COLO829 (cell line): Measurements from ENCODE around the gene CAMK1G.

Experiments used
- DNase-seq: peaks from one replicate; pipeline ENCODE4 v3.0.0; 2012; ENCODE audit warnings: low spot score

The CAMK1G gene

DNA sequence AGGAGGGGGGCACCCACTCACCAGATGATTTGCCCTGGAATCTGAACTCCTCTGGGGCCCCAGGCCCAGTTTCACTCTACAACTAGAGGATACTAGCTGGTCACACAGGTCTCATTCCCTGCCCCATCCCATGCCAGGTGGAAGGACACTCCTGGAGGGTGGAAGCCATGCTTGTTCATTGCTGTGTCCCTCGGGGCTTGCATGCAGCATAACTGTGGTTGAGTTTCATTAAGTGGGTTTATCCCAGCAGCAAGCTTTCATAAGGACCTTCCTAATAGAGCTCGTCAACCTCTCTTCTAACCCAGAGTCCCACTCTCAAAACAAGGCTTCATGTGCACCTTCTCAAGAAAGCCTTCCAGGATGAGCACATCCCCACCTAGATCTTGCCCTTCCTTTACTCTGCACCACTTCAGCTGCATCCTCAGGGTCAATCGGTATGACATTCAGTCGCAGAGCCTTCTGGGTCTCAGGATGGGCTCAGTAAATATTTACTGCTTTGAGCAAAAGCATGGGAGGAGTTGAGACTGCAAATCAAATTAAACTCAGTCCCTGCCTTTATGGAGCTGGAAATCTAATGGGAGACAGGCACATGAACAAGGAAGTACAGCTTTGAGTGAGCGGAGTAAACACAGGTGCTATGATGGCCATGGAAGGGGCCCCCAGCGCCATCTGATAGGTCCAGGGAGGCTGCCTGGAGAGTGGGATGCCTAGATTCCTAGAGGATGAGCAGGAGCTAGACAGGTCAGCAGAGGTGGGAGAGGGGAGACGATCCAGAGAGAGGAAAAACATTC lies 36.4 kb downstream of the CAMK1G start:
- no peak for DNase-seq

DNA sequence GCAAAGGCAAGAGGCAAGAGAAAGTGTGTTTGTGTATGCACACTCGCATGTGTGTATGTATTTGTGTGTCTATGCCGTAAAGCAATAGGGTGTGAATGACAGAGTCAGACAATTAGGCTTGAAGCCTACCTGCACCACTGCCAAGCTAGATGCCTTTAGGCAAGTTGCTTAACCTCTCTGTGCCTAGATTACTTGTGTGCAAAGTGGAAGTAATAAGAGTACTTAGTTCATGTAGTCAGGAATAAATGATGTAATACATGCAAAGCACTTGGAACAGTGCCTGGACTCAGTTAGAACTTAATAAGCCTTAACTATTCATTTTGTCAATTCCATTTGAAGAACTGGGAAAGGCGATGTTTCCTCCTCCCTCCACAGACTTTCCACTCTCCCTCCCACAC lies 37.0 kb downstream of the CAMK1G start:
- DNase-seq, result no peak

DNA sequence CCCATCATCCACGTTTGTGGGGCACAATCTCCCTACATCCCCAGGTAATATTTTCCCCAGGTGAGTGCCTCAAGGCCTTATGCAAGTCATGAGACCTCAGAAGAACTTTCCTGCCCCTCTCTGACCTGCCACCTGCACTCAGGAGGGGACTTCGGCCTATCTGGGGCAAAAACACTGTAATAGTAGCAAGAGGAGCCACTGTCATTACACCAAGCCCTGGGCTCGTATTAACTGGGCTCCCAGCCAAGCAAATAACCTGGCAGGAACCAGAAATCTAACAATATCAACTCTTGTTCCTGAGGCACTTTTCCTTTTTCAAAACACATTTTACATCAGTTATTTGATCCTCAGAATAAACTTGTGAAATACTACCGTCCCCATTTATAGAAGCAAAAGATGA lies 37.8 kb downstream of the CAMK1G start:
- no peak for DNase-seq

DNA sequence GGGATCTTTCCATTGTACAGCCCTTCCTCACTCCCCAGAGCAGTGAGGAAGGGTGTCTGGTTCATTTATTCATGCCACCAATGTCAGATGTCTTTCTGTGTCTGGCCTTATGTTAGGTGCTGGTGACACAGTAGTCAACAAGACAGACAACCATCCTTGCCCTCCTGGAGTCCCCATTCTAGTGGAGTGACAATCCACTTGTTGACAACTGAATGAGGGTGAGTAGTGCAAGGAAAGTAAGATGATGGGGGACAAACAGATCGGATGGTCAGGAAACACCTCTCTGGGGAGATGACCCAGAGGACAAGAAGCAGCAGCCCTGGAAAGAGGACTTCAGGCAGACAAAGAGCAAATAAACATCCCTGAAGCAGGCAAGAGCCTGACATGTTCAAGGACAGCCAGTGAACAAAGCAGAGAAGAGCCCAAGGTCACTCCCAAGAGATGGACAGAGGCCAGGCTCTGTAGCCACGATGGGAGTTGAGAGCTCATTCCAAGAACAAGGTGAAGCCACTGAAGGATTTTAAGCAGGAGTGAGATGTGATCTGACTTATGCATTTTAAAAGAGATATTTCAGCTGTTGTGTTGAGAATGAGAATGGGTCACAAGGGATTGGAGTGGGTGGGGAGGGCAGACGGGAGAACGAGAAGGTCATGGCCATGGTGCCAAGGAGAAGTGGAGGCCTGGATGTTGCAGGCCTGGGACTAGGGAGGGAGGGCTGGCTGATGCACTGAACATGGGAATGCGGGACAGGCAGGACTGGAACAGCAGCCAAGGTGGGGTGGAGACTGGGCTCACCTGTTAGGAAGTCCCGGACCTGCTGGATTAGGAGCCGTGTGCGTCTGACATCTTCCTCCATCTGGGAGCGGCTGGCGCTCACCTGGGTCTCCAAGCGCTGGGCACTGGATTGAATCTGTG lies 38.5 kb downstream of the CAMK1G start:
- DNase-seq, result no peak

DNA sequence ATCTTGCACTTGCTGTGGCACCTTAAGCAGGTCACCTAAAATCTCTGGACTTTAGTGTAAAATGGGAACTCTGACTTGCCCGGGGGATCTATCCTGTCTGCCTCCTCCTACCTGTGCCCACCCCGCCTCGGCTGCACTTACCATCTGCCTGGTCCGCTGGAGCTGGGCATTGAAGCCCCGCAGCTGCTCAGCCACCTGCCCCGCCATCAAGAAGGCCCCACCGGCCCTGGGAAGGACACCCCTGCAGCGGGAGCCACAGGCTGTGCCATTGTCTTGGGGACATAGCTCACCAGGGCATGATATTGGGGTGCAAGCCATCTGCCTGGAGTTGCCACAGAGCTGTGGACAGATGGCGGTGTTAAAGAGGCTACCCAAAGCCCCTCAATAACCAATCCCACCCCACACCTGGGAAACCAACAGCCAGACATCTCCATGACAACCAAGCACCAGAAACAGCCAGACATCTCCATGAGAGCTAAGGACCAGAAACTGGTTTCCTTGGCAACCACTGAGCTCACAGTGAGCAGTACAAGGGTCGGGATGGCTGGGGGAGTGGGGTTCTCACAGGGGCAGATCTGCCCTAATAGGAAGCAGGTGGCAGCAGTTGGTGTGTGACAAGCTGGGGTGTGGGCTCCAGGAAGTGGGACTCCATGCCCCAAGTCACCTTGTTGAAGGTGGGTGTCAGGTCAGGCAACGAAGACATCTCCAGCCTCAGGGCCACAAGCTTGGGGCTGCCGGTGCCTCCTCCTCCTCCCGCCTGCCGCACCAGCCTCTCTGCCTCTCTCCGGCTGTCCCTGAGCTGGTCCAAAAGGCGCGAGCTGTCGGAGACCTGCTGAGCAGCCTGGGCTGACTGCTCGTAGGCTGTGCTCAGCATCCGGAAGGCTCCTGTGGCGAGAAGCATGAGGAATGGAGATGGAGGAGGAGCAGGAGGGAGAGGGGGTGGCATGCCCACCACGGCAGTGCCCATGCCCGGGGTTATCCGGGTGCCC lies 39.6 kb downstream of the CAMK1G start:
- no peak for DNase-seq

DNA sequence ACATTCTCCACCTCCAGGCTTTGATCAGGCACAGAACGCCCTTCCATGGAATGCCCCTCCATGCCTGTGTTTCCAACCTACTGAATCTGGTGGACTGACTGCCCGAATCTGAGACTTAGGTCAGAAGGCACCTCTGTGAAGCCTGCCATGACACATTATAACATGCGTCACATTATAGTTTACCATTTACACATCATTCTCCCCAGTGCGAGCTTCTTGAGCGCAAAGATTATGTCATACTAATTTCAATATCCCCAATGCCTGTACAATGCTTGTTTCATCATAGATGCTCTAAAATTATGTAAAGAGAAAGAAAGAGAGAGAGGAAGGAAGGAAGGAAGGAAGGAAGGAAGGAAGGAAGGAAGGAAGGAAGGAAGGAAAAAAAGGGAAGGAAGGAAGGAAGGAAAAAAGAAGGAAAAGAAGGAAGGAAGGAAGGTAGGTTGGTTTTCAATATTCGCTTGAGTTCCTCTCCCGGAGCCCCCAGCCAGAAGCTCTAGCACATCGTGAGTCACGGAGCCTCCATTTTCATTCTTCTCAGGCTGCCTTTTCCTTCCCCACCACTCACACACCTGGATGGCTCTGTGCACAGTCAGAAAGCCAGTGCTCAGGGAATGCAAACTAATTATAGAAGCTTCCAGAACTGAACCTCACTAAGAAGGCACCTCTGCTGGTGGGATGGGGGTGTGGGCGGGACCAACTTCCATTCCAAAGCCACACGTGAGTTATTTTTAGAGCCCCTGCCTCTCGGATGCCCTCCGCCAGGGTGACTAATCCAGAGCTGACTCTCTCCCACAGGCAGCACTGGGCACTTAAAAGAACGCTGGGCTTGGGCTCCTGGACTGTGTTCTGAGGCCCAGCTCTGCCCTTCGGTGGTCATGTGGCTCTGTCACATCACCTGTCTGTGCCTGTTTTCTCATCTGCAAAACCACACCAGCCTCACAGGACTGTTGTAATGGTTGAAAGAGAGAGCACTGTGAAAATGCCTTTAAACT lies 41.3 kb downstream of the CAMK1G start:
- no peak for DNase-seq

DNA sequence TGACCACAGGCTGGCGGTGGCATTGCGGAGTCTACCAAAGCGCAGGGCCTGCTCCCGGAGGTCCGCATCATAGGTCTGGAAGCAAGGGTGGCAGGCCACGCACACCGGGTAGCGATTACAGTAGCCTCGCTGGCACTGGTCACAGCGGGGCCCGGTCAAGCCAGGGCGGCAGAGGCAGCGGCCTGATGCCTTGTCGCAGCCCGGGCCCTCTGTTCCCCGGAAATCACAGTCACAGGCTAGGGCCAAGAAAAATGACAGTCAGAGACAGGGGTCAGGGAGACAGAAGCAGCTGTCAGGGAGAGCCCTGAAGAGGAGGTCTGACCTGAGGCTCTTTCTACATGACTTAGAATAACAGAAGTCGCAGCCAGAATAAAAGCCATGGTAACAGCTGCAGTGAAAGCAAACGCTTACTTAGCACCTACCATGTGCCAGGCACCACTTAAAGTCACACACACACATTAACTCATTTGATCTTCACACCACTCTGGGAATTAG lies 42.3 kb downstream of the CAMK1G start:
- no peak for DNase-seq

DNA sequence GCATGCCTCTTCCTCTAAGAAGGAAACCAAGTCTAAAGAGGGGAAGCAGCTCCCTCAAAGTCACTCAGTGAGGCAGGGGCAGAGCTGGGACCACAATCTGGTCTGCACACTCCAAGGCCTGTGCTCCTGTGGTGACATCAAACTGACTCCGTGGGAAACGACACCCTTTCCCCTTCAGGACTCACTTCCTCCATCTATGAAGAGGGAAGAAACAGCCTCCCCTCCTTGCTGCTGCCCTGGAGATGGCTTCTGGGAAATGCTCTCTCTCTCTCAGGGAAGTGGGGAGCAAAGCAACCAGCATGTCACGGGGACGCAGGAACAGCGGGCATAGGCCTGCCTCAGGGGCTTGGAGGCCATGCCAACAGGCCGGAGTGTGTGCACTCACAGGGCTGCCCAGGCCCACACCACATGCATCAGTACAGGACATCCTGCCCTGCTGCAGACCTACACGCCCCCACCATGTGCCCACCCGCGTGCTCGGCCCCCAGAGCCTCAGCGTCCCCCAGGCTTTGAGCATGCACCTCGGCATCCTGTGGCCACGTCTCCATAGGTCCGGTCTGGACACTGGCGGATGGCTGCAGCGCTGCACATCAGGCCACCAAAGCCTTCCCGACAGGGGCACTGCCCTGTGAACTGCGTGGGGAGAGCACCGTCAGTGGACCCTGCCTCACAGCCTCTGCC lies 43.0 kb downstream of the CAMK1G start:
- no peak for DNase-seq

DNA sequence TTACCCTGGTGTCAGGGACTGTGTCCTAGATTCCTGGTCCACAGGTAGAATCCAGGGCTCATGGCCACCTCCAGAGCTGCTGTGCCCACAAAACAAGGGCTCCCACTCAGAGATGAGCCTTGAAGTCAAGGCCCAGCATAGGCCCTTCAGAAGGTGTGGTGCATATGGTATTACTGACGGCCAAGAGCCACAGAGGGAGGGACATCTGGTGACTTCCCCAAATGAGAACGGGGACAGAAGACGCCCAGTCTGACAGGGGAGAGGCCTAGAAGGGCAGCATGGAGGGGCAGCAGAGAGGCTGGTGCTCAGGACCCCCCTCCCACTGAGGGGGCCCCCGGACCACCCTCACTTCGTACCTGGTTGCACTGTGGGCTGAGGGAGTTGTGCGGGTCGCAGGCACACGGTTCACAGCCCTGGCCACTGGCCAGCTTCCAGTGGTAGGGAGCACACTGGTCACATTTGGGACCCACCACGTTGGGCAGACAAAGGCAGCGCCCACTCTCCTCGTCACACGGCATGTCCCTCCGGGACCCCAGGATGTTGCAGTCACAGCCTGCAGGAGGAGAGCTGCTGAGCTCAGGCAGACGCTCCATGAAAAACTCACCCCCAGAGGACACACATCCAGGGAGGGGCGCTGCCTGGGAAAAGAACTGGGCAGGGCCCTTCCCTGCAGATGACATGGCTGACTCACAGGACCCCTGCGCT lies 43.7 kb downstream of the CAMK1G start:
- no peak for DNase-seq

DNA sequence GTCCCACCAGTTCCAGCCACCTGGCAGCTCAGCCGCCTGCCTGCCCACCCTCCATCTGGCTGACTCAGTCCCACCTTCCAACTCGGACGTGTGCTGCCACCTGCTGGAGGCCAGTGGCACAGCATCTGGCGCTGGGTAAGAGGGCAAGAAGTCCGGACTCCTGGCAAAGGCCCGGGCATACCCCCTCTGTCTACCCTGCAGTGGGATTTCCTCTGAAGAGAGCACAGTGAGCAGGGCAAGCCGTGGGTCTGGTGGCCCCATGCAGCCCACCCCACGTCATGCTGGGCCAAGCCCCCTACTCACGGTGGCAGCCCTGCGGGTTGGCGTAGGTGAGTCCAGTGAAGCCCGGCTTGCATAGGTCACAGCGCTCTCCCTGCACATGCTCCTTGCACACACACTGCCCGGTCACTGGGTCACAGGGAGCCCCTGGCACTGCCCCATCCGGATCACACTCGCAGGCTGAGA lies 44.2 kb downstream of the CAMK1G start:
- peak; percentile 66 for DNase-seq

DNA sequence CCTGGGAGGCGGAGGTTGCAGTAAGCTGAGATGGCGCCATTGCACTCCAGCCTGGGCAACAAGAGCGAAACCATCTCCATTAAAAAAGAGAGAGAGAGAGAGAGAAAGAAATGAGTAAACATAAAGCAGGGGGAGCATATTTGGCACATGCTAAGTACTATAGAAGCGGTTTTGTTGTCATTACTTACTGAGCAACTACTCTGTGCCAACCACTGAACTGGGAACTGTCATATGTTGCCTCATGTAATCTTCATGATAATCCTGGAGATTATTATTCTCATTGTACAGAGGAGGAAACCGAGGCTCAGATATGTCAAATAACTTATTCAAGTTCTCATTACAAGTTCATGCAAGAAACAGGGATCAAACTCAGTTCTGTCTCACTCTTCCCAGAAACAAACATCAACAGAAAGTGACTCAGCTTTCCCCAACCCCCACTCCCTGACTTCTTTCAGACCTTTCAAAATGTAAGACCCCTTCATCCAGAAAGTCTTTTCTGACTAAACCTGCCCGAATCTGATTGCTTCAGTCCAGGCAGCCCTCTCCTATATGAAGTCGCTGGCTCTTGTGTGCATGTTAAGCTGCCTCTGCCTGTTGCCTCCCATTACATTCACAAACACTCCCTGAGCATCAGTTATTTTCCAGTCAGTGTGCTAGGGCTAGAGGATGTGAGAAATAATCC lies 45.2 kb downstream of the CAMK1G start:
- no peak for DNase-seq

DNA sequence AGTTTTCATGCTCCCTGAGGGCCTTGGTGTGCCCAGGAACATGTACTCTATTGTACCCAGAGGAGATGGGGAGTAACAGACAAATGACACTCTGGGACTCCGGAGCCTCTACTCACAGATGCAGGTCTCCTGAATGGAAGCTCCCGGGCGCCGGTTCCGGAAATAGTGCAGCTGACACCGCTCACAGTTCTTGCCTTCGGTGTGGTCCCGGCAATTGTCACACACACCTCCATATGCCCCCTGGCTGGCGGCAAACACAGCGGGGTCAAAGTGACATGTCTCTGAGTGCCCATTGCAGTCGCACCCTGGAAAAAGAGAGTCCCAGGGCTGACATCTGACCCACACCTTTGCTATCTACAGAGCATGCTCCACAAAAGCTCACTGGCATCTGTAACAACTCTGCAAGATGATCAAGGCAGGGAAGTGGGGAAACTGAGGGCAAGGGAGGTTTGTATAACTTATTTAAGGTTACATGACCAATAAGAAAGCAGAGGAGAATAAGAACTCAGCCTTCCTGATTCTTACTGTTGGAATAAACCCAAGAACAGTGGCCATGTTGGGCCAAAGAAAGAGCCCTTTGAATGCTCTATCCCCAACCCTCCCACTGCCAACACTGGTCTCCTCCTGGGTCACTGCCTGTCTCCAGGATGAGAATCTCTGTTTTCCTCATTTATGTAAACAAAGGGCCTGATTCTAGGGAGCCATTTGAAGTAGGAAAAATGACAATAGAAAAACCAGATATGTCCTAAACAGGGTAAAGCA lies 46.3 kb downstream of the CAMK1G start:
- no peak for DNase-seq

DNA sequence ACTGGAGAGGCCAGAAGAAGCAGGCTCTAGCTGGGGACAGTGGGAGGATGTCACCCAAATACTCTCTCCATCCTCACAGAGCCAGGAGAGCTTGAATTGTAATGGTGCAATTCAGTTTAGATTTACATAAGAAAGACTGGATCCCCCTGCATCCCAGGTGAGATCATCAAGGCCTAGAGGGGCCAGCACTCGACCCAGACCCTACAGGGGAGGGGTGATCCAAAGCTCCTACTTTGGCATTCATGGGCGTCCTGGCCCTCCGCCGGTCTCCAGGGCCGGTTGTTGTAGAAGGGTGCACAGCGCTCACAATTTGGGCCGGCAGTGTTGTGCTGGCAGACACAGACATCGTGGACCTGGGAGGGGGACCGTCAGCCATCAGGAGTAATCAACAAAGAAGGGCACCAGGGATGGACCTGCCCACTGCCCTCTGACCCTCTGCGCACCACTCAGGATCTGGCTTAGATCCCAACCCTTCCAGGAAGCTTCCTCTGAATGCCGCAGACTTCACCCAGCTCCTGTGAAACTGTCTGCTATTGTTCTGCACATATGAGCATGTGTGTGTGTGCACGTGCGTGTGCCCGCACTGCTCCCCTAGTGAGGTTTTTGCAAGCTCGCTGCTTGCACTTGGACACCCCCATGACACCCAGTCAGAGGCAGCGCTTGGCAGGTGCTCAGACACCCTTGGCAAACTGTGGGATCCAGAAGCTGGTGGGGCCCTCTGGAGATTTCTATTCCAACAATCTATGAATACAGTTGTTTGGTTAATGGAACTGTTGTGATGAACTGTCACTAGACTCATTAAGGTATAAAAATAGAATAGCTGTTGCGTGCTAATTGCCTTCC lies 47.1 kb downstream of the CAMK1G start:
- no peak for DNase-seq

DNA sequence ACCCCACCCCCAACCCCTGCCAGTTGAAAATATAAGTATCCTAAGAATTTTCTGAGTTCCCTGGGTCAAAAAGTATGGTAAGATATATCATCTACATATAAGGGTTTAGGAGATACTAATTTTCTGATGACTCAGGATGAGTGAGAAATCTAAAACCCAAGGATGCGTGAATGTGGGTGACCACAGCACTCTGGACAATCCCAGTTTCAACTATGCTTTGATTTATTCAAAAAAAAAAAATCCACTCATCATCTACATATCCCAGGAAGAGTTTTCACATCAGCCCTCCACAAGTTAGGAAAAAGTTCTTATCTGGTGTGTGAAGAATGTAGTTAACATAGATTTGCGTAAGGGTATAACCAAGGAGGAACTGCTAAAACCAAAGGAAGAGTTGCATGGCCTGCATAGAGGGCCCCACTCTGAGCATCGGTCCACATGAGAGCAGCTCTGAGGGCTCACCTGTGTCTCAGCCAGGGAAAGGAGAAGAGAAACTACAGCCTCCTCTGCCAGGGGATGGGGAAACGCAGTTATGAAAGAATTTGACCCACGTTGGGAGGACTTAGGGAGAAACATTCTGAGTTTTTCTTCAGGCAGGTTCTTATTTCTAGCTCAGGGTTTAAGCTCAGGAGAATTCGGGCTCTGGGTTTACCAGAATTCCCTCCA lies 50.0 kb downstream of the CAMK1G start:
- DNase-seq, result no peak

DNA sequence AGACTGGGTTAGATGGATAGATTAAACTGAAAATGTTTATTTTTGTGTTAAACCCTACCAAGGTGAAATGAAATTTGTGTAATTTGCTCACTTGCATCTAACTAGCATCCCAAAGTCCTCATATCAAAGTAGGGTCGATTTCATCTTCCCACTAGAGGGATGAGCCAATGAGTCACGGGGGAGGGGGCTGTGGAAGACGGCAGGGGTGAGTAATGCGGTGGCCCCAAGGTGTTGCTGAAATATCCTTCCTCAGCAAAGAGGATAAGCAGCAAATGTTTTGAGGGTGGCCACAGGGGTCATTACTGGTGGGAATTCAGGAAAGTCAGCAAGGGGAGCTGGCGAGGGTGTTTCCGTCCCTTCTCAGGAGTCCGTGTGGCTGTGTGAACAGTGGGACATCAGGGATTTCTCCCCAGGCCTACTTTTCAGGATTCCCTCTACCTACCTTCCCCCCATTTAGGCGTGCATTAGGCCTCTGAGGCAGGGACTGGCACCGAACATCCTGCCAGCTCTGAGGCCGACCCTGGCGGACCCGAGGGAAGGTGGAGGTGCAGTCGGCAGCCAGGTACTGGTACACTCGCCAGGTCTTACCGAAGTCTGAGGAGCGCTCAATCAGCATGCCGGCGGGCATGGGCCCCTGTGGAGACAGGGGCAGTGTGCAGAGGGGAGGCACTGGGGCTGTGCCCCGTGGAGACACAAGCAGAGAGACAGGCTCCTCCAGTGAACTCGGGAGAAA lies 50.7 kb downstream of the CAMK1G start:
- no peak for DNase-seq

DNA sequence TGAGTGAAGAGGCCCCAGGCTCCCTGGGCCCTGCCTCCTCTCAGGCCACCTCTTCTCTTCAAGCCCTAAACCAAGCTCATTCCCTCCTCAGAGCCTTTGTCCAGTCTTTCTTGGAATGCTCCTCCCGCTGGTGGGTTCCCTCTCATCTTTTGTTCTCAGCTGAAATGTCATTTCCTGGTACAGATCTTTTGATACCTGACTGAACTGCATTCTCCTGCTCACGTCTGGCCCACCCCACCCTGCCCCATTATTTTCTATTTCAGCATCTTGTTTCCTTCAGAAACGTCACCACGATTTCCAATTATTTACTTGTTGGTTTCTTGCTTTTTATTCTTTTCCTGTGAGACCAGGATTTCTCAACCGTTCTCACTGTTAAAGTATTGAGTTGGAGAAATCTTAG lies 52.3 kb downstream of the CAMK1G start:
- no peak for DNase-seq
